Central memory CD8-positive, alpha-beta T cell (primary cell): ENCODE measurements around the gene SAXO2.
A peak's percentile ranks its signal among the peaks of the same experiment; 100 is the strongest.
"Not testable (repeated sequence)": the region's sequence is repeated elsewhere in the genome, so short reads cannot be mapped to it uniquely, and the experiment has no call there.

Experiments used
- ATAC-seq: fragments of 150-1000 bp; cut with Tn5 transposase; replicated peaks from 2 replicates; pipeline ENCODE4 v1.10.0; 2022; ENCODE audit warnings: mild to moderate bottlenecking, moderate FRiP score, moderate number of reproducible peaks; ENCODE audit not compliant: poor library complexity, severe bottlenecking; ENCODE audit errors: extremely low read depth
- DNase-seq, 2 donors: peaks; one replicate each; pipeline ENCODE4 v3.0.0; 2021; ENCODE audit warnings: low spot score in 2 of 2
- H3K27ac Mint-ChIP-seq: one replicate; pipeline ENCODE4 v1.8.0; 2022; ENCODE audit warnings: low read depth, mild to moderate bottlenecking, moderate library complexity, mixed read lengths
- H3K27me3 Mint-ChIP-seq: one replicate; pipeline ENCODE4 v1.8.0; 2022; ENCODE audit warnings: mixed read lengths
- H3K36me3 Mint-ChIP-seq: one replicate; pipeline ENCODE4 v1.8.0; 2022; ENCODE audit warnings: mild to moderate bottlenecking, moderate library complexity, mixed read lengths; ENCODE audit not compliant: insufficient read depth
- H3K4me1 Mint-ChIP-seq: one replicate; pipeline ENCODE4 v1.8.0; 2022; ENCODE audit warnings: mixed read lengths
- H3K4me3 Mint-ChIP-seq: one replicate; pipeline ENCODE4 v1.8.0; 2022; ENCODE audit warnings: mild to moderate bottlenecking, moderate library complexity, mixed read lengths
- H3K9me3 Mint-ChIP-seq: one replicate; pipeline ENCODE4 v1.8.0; 2022; ENCODE audit warnings: mixed read lengths

SAXO2 gene

GRCh38 chr15:82309802-82310201 is 47.2 kb downstream of the SAXO2 start:
- Mint-ChIP-seq H3K27me3 (peaks cover 16% of the 10 kb centered on the region), H3K36me3 (peaks cover 3% of the 10 kb centered on the region), H3K9me3 (peaks cover 10% of the 10 kb centered on the region), H3K27ac (no peak overlapping the region), H3K4me3 (no peak overlapping the region), H3K4me1 (peaks cover under 1% of the 10 kb centered on the region)
- DNase-seq (no peak), ATAC-seq (no peak)

GRCh38 chr15:82311321-82311720 is 48.7 kb downstream of the SAXO2 start:
- ATAC-seq, DNase-seq, H3K27ac Mint-ChIP-seq, H3K4me3 Mint-ChIP-seq, H3K4me1 Mint-ChIP-seq, H3K36me3 Mint-ChIP-seq: not testable (repeated sequence)
- H3K27me3 Mint-ChIP-seq, result peaks cover 16% of the 10 kb centered on the region
- H3K9me3 Mint-ChIP-seq, result peaks cover 10% of the 10 kb centered on the region

GRCh38 chr15:82312586-82313349 is 50.1 kb downstream of the SAXO2 start:
- peaks cover 10% of the 10 kb centered on the region for H3K9me3 Mint-ChIP-seq
- H3K27ac Mint-ChIP-seq, result no peak overlapping the region
- peaks cover 16% of the 10 kb centered on the region for H3K27me3 Mint-ChIP-seq
- peaks cover 5% of the 10 kb centered on the region for H3K4me1 Mint-ChIP-seq
- no peak for ATAC-seq
- H3K4me3 Mint-ChIP-seq, result no peak overlapping the region
- DNase-seq, result no peak
- H3K36me3 Mint-ChIP-seq, result no peaks in the 10 kb centered on the region

- Mint-ChIP-seq H3K27me3 (peaks cover 16% of the 10 kb centered on the region), H3K27ac (no peak overlapping the region), H3K4me1 (peaks cover 5% of the 10 kb centered on the region), H3K36me3 (no peaks in the 10 kb centered on the region), H3K4me3 (no peak overlapping the region), H3K9me3 (peaks cover 10% of the 10 kb centered on the region)
- DNase-seq, result no peak
- no peak for ATAC-seq
Measured at GRCh38 chr15:82313446-82313845, 50.8 kb downstream of the SAXO2 start.

- not testable (repeated sequence) for DNase-seq, ATAC-seq, H3K27ac Mint-ChIP-seq, H3K36me3 Mint-ChIP-seq, H3K4me3 Mint-ChIP-seq, H3K4me1 Mint-ChIP-seq
- Mint-ChIP-seq H3K27me3 (peaks cover 16% of the 10 kb centered on the region), H3K9me3 (peaks cover 10% of the 10 kb centered on the region)
Measured at GRCh38 chr15:82313951-82314768, 51.5 kb downstream of the SAXO2 start.

- peaks cover 16% of the 10 kb centered on the region for H3K27me3 Mint-ChIP-seq
Measured at GRCh38 chr15:82314769-82315518, 52.3 kb downstream of the SAXO2 start.

GRCh38 chr15:82315519-82316246 is 53.1 kb downstream of the SAXO2 start:
- Mint-ChIP-seq H3K4me1 (peaks cover 5% of the 10 kb centered on the region), H3K9me3 (peaks cover 6% of the 10 kb centered on the region), H3K36me3 (no peaks in the 10 kb centered on the region), H3K27me3 (peaks cover 10% of the 10 kb centered on the region), H3K4me3 (no peak overlapping the region), H3K27ac (no peak overlapping the region)
- no peak for DNase-seq
- ATAC-seq, result no peak

More at GRCh38 chr15:82314769-82315518, 52.3 kb downstream of the SAXO2 start:
- Mint-ChIP-seq H3K27ac (peak overlapping the region; percentile 38), H3K4me3 (no peak overlapping the region), H3K4me1 (peaks cover 5% of the 10 kb centered on the region), H3K36me3 (no peaks in the 10 kb centered on the region), H3K9me3 (peaks cover 10% of the 10 kb centered on the region)
- no peak for ATAC-seq
- no peak for DNase-seq

GRCh38 chr15:82316247-82317090 is 53.9 kb downstream of the SAXO2 start:
- ATAC-seq, H3K27ac Mint-ChIP-seq, H3K36me3 Mint-ChIP-seq, DNase-seq, H3K4me1 Mint-ChIP-seq, H3K9me3 Mint-ChIP-seq, H3K27me3 Mint-ChIP-seq, H3K4me3 Mint-ChIP-seq: not testable (repeated sequence)

- H3K4me1 Mint-ChIP-seq, result peaks cover 5% of the 10 kb centered on the region
- no peak for DNase-seq
- H3K27ac Mint-ChIP-seq, result no peak overlapping the region
- no peaks in the 10 kb centered on the region for H3K36me3 Mint-ChIP-seq
- no peaks in the 10 kb centered on the region for H3K27me3 Mint-ChIP-seq
- H3K4me3 Mint-ChIP-seq, result no peak overlapping the region
- no peak for ATAC-seq
- H3K9me3 Mint-ChIP-seq, result no peaks in the 10 kb centered on the region
Measured at GRCh38 chr15:82317091-82317489, 54.5 kb downstream of the SAXO2 start.

- H3K9me3 Mint-ChIP-seq, H3K4me3 Mint-ChIP-seq: not testable (repeated sequence)
Measured at GRCh38 chr15:82317516-82317915, 54.9 kb downstream of the SAXO2 start.

GRCh38 chr15:82318281-82318680 is 55.7 kb downstream of the SAXO2 start:
- not testable (repeated sequence) for ATAC-seq, H3K36me3 Mint-ChIP-seq, DNase-seq, H3K4me1 Mint-ChIP-seq, H3K9me3 Mint-ChIP-seq, H3K4me3 Mint-ChIP-seq, H3K27ac Mint-ChIP-seq, H3K27me3 Mint-ChIP-seq

More at GRCh38 chr15:82317516-82317915, 54.9 kb downstream of the SAXO2 start:
- not testable (repeated sequence) for H3K27ac Mint-ChIP-seq, H3K27me3 Mint-ChIP-seq, H3K4me1 Mint-ChIP-seq, ATAC-seq, H3K36me3 Mint-ChIP-seq, DNase-seq
